Smooth muscle cell (in vitro differentiated cells): Measurements from ENCODE around the gene CYP2W1. TPM values are rescaled to one million over a fixed set of nuclear protein-coding genes. Genes with fewer than 3 reads are reported as not detected.

ENCODE experiments used
- DNase-seq: peaks from one replicate; lab custom pipeline; 2025; ENCODE audit not compliant: unreplicated experiment; lab: John Stamatoyannopoulos, UW
- H2AFZ ChIP-seq: fragments of 200-600 bp; sonication (generic); 2 replicates; pipeline ENCODE4 v1.6.0; 2016; ENCODE audit warnings: antibody characterized with exemption, low read depth, mild to moderate bottlenecking
- H3F3A ChIP-seq: fragments of 200-600 bp; sonication (generic); 2 replicates; pipeline ENCODE4 v1.6.0; 2017; ENCODE audit warnings: antibody characterized with exemption, low read depth
- H3K27ac ChIP-seq: fragments of 200-600 bp; sonication (generic); 2 replicates; pipeline ENCODE4 v1.5.1; 2016; ENCODE audit warnings: low read depth, mild to moderate bottlenecking
- H3K27me3 ChIP-seq: fragments of 200-600 bp; sonication (generic); 2 replicates; pipeline ENCODE4 v1.6.1; 2016; ENCODE audit warnings: low read depth, mild to moderate bottlenecking
- H3K36me3 ChIP-seq: fragments of 200-600 bp; sonication (generic); 2 replicates; pipeline ENCODE4 v1.5.1; 2016; ENCODE audit warnings: low read depth
- H3K4me1 ChIP-seq: fragments of 200-600 bp; sonication (generic); 2 replicates; pipeline ENCODE4 v1.5.1; 2016; ENCODE audit warnings: low read depth
- H3K4me2 ChIP-seq: fragments of 200-600 bp; sonication (generic); 2 replicates; pipeline ENCODE4 v1.6.0; 2016; ENCODE audit warnings: mild to moderate bottlenecking
- H3K4me3 ChIP-seq: fragments of 200-600 bp; sonication (generic); 2 replicates; pipeline ENCODE4 v1.5.1; 2016; ENCODE audit warnings: mild to moderate bottlenecking
- H3K79me2 ChIP-seq: fragments of 200-600 bp; sonication (generic); 2 replicates; pipeline ENCODE4 v1.6.0; 2016; ENCODE audit warnings: low read depth, mild to moderate bottlenecking
- H3K9ac ChIP-seq: fragments of 200-600 bp; sonication (generic); 2 replicates; pipeline ENCODE4 v1.6.0; 2016; ENCODE audit warnings: low read depth
- H3K9me3 ChIP-seq: fragments of 200-600 bp; sonication (generic); replicated peaks from 2 replicates; pipeline ENCODE4 v1.5.1; 2016; ENCODE audit warnings: low read depth
- H4K20me1 ChIP-seq: fragments of 200-600 bp; sonication (generic); 2 replicates; pipeline ENCODE4 v1.6.0; 2016; ENCODE audit warnings: low read depth
- WGBS: methylation state at CpG from one replicate; pipeline ENCODE4 v1.1.7; 2016; ENCODE audit warnings: low lambda C conversion rate; 5-methylcytosine and 5-hydroxymethylcytosine counted together
- polyA plus RNA-seq: library from polyadenylated mRNA; unstranded; fragments of >200 nt; fragmentation: Nextera tagmentation; extraction: Ambion mirVana; gene quantifications from 2 replicates; pipeline ENCODE4 v1.2.1, GENCODE V29; 2016
- total RNA-seq: library from RNA; depleted of rRNA; stranded (reverse); fragments of >200 nt; gene quantifications from 2 replicates; pipeline ENCODE4 v1.2.3, GENCODE V29; 2014
- TF ChIP-seq, protein P1 (sequence below): fragments of 200-600 bp; sonication (generic); IDR thresholded peaks from 2 replicates; pipeline ENCODE4 v1.5.1; 2017; ENCODE audit warnings: borderline replicate concordance, mild to moderate bottlenecking, antibody characterized with exemption; ENCODE audit not compliant: insufficient read depth, poor library complexity, severe bottlenecking

The CYP2W1 gene
- total and polyA plus RNA-seq, 2 experiments from 2014 or later, result not detected

DNA sequence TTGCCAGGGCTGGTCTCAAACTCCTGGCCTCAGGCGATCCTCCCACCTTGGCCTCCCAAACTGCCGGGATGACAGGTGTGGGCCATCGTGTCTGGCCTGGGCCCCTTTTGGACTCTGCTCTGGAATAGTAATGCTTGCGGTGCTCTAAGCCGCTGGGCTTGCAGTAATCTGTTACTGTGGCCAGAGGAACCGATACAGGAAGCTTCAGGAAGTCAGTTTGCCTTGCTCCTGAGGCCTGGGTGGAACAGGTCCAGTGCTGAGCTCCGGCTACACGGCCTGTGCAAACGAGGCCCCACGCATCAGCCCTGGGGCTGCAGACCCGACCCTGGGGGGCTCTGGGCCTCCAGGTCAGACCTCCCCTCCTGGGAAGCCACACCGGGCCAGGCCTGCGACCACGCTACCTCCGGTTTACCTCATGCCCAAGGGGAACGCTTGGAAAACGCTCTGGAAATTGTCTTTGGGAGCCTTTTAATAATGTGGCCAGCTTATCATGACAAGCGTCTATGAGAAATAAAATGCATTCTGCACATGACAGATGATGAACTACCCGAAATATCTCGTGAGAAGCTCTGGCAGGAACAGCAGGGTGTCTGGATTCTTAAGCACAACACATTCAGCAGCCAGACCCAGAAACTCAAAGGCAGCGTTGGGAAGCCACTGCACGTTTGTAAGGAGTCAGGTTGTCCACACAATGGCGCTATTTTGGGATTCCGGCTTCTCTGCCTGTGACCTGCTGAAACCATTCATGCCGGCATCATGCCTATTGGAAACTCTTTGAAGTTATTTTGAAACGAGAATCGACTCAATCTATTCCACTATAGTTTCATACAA, 18.4 kb upstream of the CYP2W1 start:
- Histone ChIP-seq H3K9ac (no peak overlapping the region), H3K27ac (no peak overlapping the region), H3K9me3 (no peaks in the 10 kb centered on the region), H3K27me3 (no peaks in the 10 kb centered on the region), H2AFZ (no peak overlapping the region), H3K36me3 (no peaks in the 10 kb centered on the region), H3K4me1 (no peaks in the 10 kb centered on the region), H3K79me2 (no peaks in the 10 kb centered on the region), H3K4me3 (no peak overlapping the region), H4K20me1 (peaks cover 49% of the 10 kb centered on the region), H3K4me2 (no peak overlapping the region), H3F3A (no peaks in the 10 kb centered on the region)
- TF ChIP-seq, protein P1, sequence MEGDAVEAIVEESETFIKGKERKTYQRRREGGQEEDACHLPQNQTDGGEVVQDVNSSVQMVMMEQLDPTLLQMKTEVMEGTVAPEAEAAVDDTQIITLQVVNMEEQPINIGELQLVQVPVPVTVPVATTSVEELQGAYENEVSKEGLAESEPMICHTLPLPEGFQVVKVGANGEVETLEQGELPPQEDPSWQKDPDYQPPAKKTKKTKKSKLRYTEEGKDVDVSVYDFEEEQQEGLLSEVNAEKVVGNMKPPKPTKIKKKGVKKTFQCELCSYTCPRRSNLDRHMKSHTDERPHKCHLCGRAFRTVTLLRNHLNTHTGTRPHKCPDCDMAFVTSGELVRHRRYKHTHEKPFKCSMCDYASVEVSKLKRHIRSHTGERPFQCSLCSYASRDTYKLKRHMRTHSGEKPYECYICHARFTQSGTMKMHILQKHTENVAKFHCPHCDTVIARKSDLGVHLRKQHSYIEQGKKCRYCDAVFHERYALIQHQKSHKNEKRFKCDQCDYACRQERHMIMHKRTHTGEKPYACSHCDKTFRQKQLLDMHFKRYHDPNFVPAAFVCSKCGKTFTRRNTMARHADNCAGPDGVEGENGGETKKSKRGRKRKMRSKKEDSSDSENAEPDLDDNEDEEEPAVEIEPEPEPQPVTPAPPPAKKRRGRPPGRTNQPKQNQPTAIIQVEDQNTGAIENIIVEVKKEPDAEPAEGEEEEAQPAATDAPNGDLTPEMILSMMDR, result no peak
- no peak for DNase-seq
- 79% methylated on average over 27 of the region's 27 CpGs for WGBS

DNA sequence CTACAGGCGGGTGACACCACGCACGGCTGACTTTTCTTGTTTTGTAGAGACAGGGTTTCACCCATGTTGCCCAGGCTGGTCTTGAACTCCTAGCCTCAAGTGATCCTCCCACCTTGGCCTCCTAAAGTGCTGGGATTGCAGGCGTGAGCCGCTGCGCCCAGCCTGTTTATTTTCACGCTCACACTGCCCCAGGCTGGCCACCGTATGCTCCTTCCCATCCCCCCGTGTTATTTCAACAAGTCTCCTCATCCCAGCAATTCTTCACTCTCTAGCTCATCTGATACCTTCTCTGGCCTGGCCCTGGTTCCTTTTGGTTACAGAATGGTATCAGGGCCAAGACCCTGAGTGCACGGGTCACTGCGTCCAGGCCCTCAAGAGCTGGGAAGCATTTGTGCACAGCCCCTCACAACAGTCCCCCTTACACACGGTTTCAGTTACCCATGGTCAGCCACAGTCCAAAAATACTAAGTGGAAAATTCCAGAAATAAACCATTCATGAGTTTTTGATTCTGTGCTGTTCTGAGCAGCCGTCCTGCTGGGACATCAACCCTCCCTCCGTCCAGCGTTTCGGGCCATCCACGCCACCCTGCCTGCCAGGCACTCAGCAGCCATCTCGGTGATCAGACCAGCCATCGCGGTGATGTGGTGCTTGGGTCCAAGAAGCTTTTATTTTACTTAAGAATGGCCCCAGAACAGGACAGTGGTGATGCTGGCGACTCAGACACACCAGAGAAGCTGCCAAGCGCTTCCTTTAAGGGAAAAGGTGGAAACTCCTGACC, 16.5 kb upstream of the CYP2W1 start:
- H3K9me3 ChIP-seq, result no peaks in the 10 kb centered on the region
- no peaks in the 10 kb centered on the region for H3K36me3 ChIP-seq
- TF ChIP-seq, protein P1, result no peak
- DNase-seq, result no peak
- H3K79me2 ChIP-seq, result peaks cover 7% of the 10 kb centered on the region
- no peaks in the 10 kb centered on the region for H3K4me1 ChIP-seq
- H3K27me3 ChIP-seq, result no peaks in the 10 kb centered on the region
- H4K20me1 ChIP-seq, result peaks cover 68% of the 10 kb centered on the region
- H2AFZ ChIP-seq, result no peak overlapping the region
- H3K4me3 ChIP-seq, result no peak overlapping the region
- H3K4me2 ChIP-seq, result no peak overlapping the region
- H3F3A ChIP-seq, result no peaks in the 10 kb centered on the region
- H3K9ac ChIP-seq, result no peak overlapping the region
- WGBS, result 89% methylated on average over 22 of the region's 22 CpGs
- H3K27ac ChIP-seq, result no peak overlapping the region

- TF ChIP-seq, protein P1, result no peak
- Histone ChIP-seq H3K4me3 (no peak overlapping the region), H3F3A (no peaks in the 10 kb centered on the region), H2AFZ (no peak overlapping the region), H3K4me2 (no peak overlapping the region), H3K27ac (no peak overlapping the region), H4K20me1 (peaks cover 79% of the 10 kb centered on the region), H3K79me2 (peaks cover 16% of the 10 kb centered on the region), H3K9ac (no peak overlapping the region), H3K27me3 (no peaks in the 10 kb centered on the region), H3K9me3 (no peaks in the 10 kb centered on the region), H3K4me1 (no peaks in the 10 kb centered on the region), H3K36me3 (peaks cover under 1% of the 10 kb centered on the region)
- 95% methylated on average over 39 of the region's 39 CpGs for WGBS
- DNase-seq, result no peak
Observed at GRCh38 chr7:967361-968082, 15.5 kb upstream of the CYP2W1 start.
